Bronchus fibroblast of lung (primary cell): Measurements from ENCODE around the gene OR4L1. TPM values are rescaled to one million over a fixed set of nuclear protein-coding genes. Genes with fewer than 3 reads are reported as not detected.

ENCODE experiments used
- total RNA-seq: library from RNA; depleted of rRNA; stranded (reverse); fragments of >200 nt; gene quantifications from 2 replicates; pipeline ENCODE4 v1.2.3, GENCODE V29; 2015

The OR4L1 gene, protein sequence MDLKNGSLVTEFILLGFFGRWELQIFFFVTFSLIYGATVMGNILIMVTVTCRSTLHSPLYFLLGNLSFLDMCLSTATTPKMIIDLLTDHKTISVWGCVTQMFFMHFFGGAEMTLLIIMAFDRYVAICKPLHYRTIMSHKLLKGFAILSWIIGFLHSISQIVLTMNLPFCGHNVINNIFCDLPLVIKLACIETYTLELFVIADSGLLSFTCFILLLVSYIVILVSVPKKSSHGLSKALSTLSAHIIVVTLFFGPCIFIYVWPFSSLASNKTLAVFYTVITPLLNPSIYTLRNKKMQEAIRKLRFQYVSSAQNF
- not detected in 2 replicates for total RNA-seq

DNA sequence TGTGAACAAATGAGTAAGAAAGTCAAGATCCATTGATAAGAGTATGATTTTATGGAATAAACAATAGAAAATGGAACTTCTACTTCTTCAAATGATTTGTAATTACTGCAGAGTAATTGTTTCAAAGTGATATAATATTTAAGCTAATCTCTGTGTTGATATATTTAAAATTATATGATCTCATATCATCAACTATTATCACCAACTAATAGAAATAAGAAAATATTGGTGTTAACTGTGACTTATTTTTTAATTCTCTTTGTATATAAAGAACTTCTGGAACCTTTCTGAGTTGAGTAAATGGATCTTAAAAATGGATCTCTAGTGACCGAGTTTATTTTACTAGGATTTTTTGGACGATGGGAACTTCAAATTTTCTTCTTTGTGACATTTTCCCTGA is at the start of gene OR4L1:
TSS of gene OR4L1 (plus strand) at position 301 of the 400 bp plus-strand sequence. CDS start at position 301, 0 bp downstream.

DNA sequence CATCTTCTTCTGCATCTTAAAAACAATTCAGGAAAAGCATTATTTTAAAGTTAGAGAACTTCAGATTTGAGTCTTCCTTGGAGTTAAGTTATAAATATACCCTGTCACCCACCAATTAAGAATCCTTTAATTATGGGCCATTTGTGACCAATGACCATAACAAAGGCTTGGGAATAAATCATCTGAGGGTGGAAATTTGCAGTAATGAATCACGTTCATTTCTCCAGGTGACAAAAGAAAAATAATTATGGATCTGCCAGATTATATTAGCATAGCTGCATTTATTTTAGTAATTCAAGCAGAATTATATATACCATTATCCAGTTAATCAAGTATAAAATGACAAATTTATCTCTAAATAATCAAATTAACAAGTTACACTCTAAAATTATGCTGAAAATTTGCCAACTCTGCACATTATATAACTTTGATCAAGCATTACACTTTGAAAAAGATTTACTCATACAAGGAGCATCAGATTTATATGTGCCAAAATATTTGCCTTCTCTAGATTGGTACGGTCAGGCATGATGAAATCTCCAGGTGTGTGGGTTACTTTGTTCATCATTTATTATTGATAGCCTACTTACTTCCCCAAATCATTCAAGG is 40.5 kb upstream of the OR4L1 start, which contains the start of gene OR4K14:
TSS of gene OR4K14 (minus strand) at position 51 of the 609 bp plus-strand sequence. CDS start 4,114 bp downstream, outside the sequence.

DNA sequence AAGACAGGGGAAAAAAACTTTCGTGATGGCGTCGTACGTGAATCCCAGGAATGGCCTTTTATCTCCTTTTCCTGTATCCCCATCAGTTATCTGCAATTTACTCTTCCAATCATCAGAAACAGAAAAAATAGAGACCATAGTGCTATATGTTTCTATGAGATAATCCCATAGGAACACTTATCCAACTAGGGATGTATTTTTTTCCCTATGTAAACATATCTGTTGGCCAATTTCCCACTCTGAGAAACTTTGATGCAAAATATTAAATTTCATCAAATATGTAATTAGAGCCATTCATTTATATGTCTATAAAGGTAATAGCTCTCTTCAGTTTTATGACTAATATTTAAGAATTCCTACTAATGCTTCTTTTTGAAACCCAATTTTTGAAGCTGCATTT is 23.9 kb upstream of the OR4L1 start, which contains the start of gene OR4K13:
TSS of gene OR4K13 (minus strand) at position 101 of the 400 bp plus-strand sequence. CDS start 1,280 bp downstream, outside the sequence.

DNA sequence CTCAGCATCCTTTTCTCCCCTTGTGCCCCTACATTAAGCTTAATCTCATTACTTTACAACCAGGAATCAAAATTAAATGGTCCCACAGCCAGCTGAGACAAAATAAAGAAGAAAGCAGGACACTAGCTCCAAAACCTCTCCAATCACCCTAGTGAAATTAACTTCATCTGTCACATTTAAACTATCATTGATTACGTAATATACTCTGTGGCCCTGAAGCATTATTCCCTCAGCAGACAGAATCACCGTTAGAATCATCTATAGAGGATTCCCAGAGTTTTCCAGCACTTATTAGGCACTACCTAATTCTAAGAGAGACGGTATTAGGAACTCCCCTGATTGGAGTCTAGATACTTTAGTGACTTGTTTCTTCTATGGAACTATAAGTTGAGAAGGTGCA is 50.6 kb downstream of the OR4L1 start, which contains the start of gene OR4K17:
TSS of gene OR4K17 (plus strand) at position 302 of the 400 bp plus-strand sequence. CDS start 6,761 bp downstream, outside the sequence.

Other genes starting within 250 kb of the OR4L1 start
- not detected in 2 replicates for gene OR4K2, start 184.9 kb upstream of the OR4L1 start, total RNA-seq
- not detected in 2 replicates for gene OR4K5, start 139.4 kb upstream of the OR4L1 start, total RNA-seq
- not detected in 2 replicates for gene OR4K1, start 129.1 kb upstream of the OR4L1 start, total RNA-seq
- gene OR4K15, start 84.5 kb upstream of the OR4L1 start, total RNA-seq: not detected in 2 replicates
- gene OR4Q2, start 57.9 kb upstream of the OR4L1 start, total RNA-seq: not detected in 2 replicates
- gene OR4K14, start 40.7 kb upstream of the OR4L1 start, total RNA-seq: not detected in 2 replicates
- not detected in 2 replicates for gene OR4K13, start 24.0 kb upstream of the OR4L1 start, total RNA-seq
- gene OR4K17, start 50.7 kb downstream of the OR4L1 start, total RNA-seq: not detected in 2 replicates
- not detected in 2 replicates for gene OR4N5, start 78.8 kb downstream of the OR4L1 start, total RNA-seq
- gene OR11G2, start 130.9 kb downstream of the OR4L1 start, total RNA-seq: not detected in 2 replicates
- not detected in 2 replicates for gene OR11H6, start 163.7 kb downstream of the OR4L1 start, total RNA-seq
- not detected in 2 replicates for gene OR11H7, start 168.9 kb downstream of the OR4L1 start, total RNA-seq
- gene OR11H4, start 179.2 kb downstream of the OR4L1 start, total RNA-seq: not detected in 2 replicates
- gene TTC5, start 245.9 kb downstream of the OR4L1 start, total RNA-seq: 8.6 and 10.9 TPM in 2 replicates